CD4-positive, alpha-beta memory T cell (primary cell): ENCODE results near the gene STX10. TPM values are rescaled to one million over a fixed set of nuclear protein-coding genes. Genes with fewer than 3 reads are reported as not detected.

ENCODE experiments used
- CTCF ChIA-PET: fragments of 350-600 bp; sonication (Branson Sonifier 250); formaldehyde crosslinking; loops from one replicate; lab custom pipeline; 2021; ENCODE audit warnings: inconsistent platforms; ENCODE audit not compliant: partially characterized antibody; lab: Charles Lee
- POLR2A ChIA-PET: fragments of 350-600 bp; sonication (Branson Sonifier 250); formaldehyde crosslinking; loops from one replicate; lab custom pipeline; 2021; ENCODE audit not compliant: partially characterized antibody; lab: Charles Lee
- DNase-seq, 5 donors: peaks; one replicate each; pipeline versions ENCODE4 v3.0.0 to v3.0.0-alpha.2; 2020 to 2022; ENCODE audit warnings: mixed read lengths in 1 of 5
- H3K27ac ChIP-seq: one replicate; pipeline ENCODE4 v1.7.0; 2013; ENCODE audit warnings: low read depth, low read length
- H3K27me3 ChIP-seq: 2 replicates; pipeline ENCODE4 v1.7.0; 2013; ENCODE audit warnings: mild to moderate bottlenecking, low read length, moderate library complexity; ENCODE audit not compliant: insufficient read depth
- H3K36me3 ChIP-seq: 2 replicates; pipeline ENCODE4 v1.7.0; 2013; ENCODE audit warnings: mild to moderate bottlenecking, low read length, moderate library complexity; ENCODE audit not compliant: insufficient read depth
- H3K4me1 ChIP-seq: 2 replicates; pipeline ENCODE4 v1.7.0; 2013; ENCODE audit warnings: mild to moderate bottlenecking, low read length, moderate library complexity; ENCODE audit not compliant: insufficient read depth
- H3K4me3 ChIP-seq, 2 donors: one replicate each; pipeline ENCODE4 v1.7.0; 2013; ENCODE audit warnings: low read length in 2 of 2, mild to moderate bottlenecking in 1 of 2
- H3K9me3 ChIP-seq, 2 donors: one replicate each; pipeline ENCODE4 v1.7.0; 2013; ENCODE audit warnings: low read length in 2 of 2, control low read depth in 1 of 2; ENCODE audit not compliant: control insufficient read depth in 1 of 2
- H3K27ac Mint-ChIP-seq, 7 donors: one replicate each; pipeline ENCODE4 v1.8.0; 2020 to 2021; ENCODE audit warnings: mixed read lengths in 7 of 7, mild to moderate bottlenecking in 6 of 7, inconsistent platforms in 3 of 7, moderate library complexity in 3 of 7
- H3K27me3 Mint-ChIP-seq, 2 donors: one replicate each; pipeline ENCODE4 v1.8.0; 2020 to 2021; ENCODE audit warnings: mixed read lengths in 2 of 2
- H3K36me3 Mint-ChIP-seq, 2 donors: one replicate each; pipeline ENCODE4 v1.8.0; 2020 to 2021; ENCODE audit warnings: mixed read lengths in 2 of 2, inconsistent platforms in 1 of 2, mild to moderate bottlenecking in 1 of 2
- H3K4me1 Mint-ChIP-seq, 4 donors: one replicate each; pipeline ENCODE4 v1.8.0; 2020 to 2021; ENCODE audit warnings: mixed read lengths in 4 of 4, mild to moderate bottlenecking in 1 of 4
- H3K4me3 Mint-ChIP-seq, 8 donors: one replicate each; pipeline ENCODE4 v1.8.0; 2020 to 2021; ENCODE audit warnings: mixed read lengths in 8 of 8, mild to moderate bottlenecking in 7 of 8, moderate library complexity in 6 of 8, inconsistent platforms in 3 of 8
- H3K9me3 Mint-ChIP-seq, 8 donors: one replicate each; pipeline ENCODE4 v1.8.0; 2020 to 2021; ENCODE audit warnings: mixed read lengths in 8 of 8, mild to moderate bottlenecking in 5 of 8, inconsistent platforms in 3 of 8, moderate library complexity in 1 of 8
- intact Hi-C: fragments of 100-400 bp; cut with micrococcal nuclease; formaldehyde crosslinking; loops from one replicate; pipeline ENCODE4 v1.15.1; 2023
- polyA plus RNA-seq, 2 donors: library from polyadenylated mRNA; unstranded; fragments of 300-500 nt; fragmentation: Illumina TruSeq; gene quantifications; one replicate each; pipeline ENCODE4 v1.2.3, GENCODE V29; 2021
- total RNA-seq, 2 experiments: library from RNA; stranded (reverse); gene quantifications; one replicate each; pipeline ENCODE4 v1.2.3, GENCODE V29; 2021

STX10 gene
- total and polyA plus RNA-seq, 4 experiments from 2014 or later, result 57.9 to 64.2 (median 63.9) TPM

DNA sequence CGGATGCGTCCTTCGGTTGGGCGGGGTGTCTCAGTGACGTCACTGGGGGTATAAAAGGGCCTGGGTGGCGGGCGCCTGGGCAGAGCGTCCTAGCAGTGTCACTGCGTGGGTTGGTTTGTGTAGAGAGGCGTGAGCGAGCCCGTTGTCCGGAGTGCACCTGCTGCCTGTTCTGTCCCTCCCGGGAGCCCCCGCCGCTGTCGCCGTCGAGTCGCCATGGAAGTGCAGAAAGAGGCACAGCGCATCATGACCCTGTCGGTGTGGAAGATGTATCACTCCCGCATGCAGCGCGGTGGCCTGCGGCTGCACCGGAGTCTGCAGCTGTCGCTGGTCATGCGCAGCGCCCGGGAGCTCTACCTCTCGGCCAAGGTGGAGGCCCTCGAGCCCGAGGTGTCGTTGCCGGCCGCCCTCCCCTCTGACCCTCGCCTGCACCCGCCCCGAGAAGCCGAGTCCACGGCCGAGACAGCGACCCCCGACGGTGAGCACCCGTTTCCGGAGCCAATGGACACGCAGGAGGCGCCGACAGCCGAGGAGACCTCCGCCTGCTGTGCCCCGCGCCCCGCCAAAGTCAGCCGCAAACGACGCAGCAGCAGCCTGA lies 2.9 kb upstream of the STX10 start:
- no peaks in the 10 kb centered on the region for H3K27me3 ChIP-seq
- Mint-ChIP-seq H3K27ac (peak overlapping the region; percentile 98 to 100 (median 99)), H3K4me1 (peaks cover 26 to 78% (median 36%) of the 10 kb centered on the region in 4 donors), H3K9me3 (peaks cover 0 to 24% (median 3%) of the 10 kb centered on the region in 8 donors), H3K36me3 (peaks cover 20 to 46% of the 10 kb centered on the region in 2 donors), H3K4me3 (peak overlapping the region; percentile 95 to 99 (median 99)), H3K27me3 (peaks cover 0 to 3% of the 10 kb centered on the region in 2 donors)
- H3K4me3 ChIP-seq, result peak overlapping the region; percentile 98 to 100
- intact Hi-C loops, result loop anchor here (2.0 to 5.0 kb wide), 5 partner anchors 14 to 929 kb away; partner anchors contain the start of genes JUNB and RFX1
- H3K4me1 ChIP-seq, result peaks cover 38% of the 10 kb centered on the region
- POLR2A ChIA-PET, result interaction anchor here (0.6 to 5.5 kb wide), 35 partner anchors 11 to 1267 kb away, joined by 3 to 415 read pairs (median 6); partner anchors contain the start of genes C19orf53, GCDH, JUNB and LYL1
- H3K9me3 ChIP-seq, result no peaks in the 10 kb centered on the region
- peak; percentile 95 to 99 (median 96) for DNase-seq
- CTCF ChIA-PET, result interaction anchor here (0.8 to 2.2 kb wide), 12 partner anchors 11 to 188 kb away, joined by 3 to 21 read pairs (median 4); no protein-coding TSS in a partner anchor
- peaks cover 5% of the 10 kb centered on the region for H3K36me3 ChIP-seq
- H3K27ac ChIP-seq, result peak overlapping the region; percentile 98

- ChIA-PET POLR2A (interaction anchor here (0.6 to 5.5 kb wide), 38 partner anchors 10 to 1267 kb away, joined by 3 to 415 read pairs (median 6); partner anchors contain the start of genes C19orf53, GCDH, JUNB and LYL1), CTCF (interaction anchor here (0.8 to 2.2 kb wide), 14 partner anchors 11 to 187 kb away, joined by 3 to 21 read pairs (median 4); no protein-coding TSS in a partner anchor)
- Mint-ChIP-seq H3K27ac (peak overlapping the region; percentile 98 to 100 (median 99)), H3K4me1 (peaks cover 23 to 73% (median 31%) of the 10 kb centered on the region in 4 donors), H3K36me3 (peaks cover 20 to 46% of the 10 kb centered on the region in 2 donors), H3K27me3 (peaks cover 0 to 3% of the 10 kb centered on the region in 2 donors), H3K9me3 (peaks cover 0 to 24% (median 3%) of the 10 kb centered on the region in 8 donors), H3K4me3 (peak overlapping the region; percentile 95 to 99 (median 99))
- H3K4me1 ChIP-seq, result peaks cover 32% of the 10 kb centered on the region
- H3K9me3 ChIP-seq, result no peaks in the 10 kb centered on the region
- peak overlapping the region; percentile 98 for H3K27ac ChIP-seq
- H3K4me3 ChIP-seq, result peak overlapping the region; percentile 98 to 100
- intact Hi-C loops, result loop anchor here (2.0 to 5.0 kb wide), 5 partner anchors 14 to 930 kb away; partner anchors contain the start of genes JUNB and RFX1
- H3K27me3 ChIP-seq, result no peaks in the 10 kb centered on the region
- no peak for DNase-seq
- peaks cover 5% of the 10 kb centered on the region for H3K36me3 ChIP-seq
Measured at GRCh38 chr19:13152356-13152973, 2.3 kb upstream of the STX10 start.

DNA sequence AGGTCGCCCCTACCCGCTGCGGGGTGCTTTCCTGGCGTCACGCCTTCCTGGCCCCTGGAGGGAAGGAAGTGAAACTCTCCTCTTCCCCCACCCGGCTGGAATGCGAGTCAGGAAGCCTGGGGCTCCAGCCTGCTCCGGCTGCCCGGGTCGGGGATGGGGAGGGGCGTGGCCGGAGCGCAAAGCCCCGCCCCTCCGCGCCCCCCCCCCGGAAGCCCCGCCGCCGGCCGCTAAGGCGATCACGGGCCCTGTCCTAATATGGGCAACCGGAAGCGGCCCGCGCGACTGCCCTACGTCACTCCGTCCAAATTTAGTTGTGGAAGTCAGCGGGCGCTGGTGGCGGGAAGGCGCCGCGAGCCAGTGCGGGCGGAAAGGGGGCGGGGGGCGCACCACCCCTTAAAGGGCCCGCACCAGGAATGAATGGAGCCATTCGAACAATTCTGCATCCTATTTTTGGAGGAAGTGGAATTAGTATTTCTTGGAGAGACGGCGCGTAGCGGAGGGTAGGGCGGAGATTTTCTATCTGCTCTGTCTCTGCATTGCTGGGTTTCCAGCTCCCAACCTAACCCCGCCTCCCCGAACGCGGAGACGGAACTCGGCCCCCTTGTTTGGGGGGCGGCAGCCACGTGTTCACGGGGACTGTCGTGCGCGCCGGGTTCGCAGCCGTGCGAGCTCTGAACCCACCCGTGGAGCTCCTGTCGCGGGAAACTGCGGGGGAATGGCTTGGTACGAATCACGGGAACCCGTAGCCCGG lies 1.6 kb upstream of the STX10 start:
- H3K9me3 Mint-ChIP-seq, result peaks cover 0 to 24% (median 3%) of the 10 kb centered on the region in 8 donors
- H3K27ac Mint-ChIP-seq, result peak overlapping the region; percentile 98 to 100 (median 99)
- H3K4me1 ChIP-seq, result peaks cover 29% of the 10 kb centered on the region
- H3K36me3 ChIP-seq, result peaks cover 5% of the 10 kb centered on the region
- peak overlapping the region; percentile 98 for H3K27ac ChIP-seq
- peaks cover 18 to 66% (median 29%) of the 10 kb centered on the region in 4 donors for H3K4me1 Mint-ChIP-seq
- no peaks in the 10 kb centered on the region for H3K27me3 ChIP-seq
- H3K4me3 Mint-ChIP-seq, result peak overlapping the region; percentile 95 to 99 (median 99)
- ChIA-PET CTCF (interaction anchor here (0.8 to 2.2 kb wide), 12 partner anchors 12 to 186 kb away, joined by 3 to 21 read pairs (median 4); no protein-coding TSS in a partner anchor), POLR2A (interaction anchor here (0.7 to 5.5 kb wide), 33 partner anchors 10 to 1268 kb away, joined by 3 to 415 read pairs (median 7); partner anchors contain the start of genes C19orf53, GCDH, JUNB and LYL1)
- peak overlapping the region; percentile 98 to 100 for H3K4me3 ChIP-seq
- H3K27me3 Mint-ChIP-seq, result peaks cover 0 to 3% of the 10 kb centered on the region in 2 donors
- peak; percentile 95 to 97 (median 96) for DNase-seq
- no peaks in the 10 kb centered on the region for H3K9me3 ChIP-seq
- intact Hi-C loops, result loop anchor here (1.0 to 5.0 kb wide), 6 partner anchors 15 to 931 kb away; partner anchors contain the start of genes JUNB and RFX1
- peaks cover 20 to 46% of the 10 kb centered on the region in 2 donors for H3K36me3 Mint-ChIP-seq

DNA sequence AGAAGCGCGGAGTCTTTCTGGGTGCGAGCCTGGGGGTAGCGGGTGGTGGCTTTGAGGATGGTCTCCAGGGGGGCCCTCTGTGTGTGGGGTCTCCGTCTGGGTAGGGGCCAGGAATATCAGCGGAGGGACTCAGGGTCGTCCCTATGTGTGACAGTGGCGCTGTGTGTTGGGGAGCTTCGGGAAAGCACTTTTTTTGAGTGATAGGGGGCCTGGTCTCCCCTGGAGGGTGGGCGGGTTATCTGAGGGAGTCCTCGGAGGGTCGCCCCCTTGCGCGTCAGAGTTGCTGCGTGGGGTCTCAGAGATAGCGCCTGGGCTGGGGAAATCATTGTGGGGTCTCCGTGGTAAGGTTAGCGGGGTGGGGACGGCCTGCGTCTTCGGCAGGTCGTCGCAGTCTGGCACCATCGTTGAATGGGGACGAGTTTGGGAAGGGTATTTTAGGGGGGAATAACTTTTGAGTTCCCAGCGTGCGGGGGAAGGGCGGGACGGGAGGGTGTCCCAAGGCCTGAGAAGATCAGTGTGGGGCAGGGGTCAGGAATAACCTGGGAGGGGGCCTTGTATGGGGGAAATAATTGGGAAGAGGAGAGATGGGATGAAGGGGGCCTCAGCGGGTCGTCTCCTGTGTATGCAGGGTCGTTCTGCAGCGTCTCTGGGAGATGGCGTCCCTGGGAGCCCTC lies 893 bp upstream of the STX10 start:
- no peaks in the 10 kb centered on the region for H3K9me3 ChIP-seq
- H3K4me1 ChIP-seq, result peaks cover 22% of the 10 kb centered on the region
- peaks cover 0 to 24% (median 3%) of the 10 kb centered on the region in 8 donors for H3K9me3 Mint-ChIP-seq
- H3K27ac Mint-ChIP-seq, result peak overlapping the region; percentile 95 to 99 (median 98)
- H3K27me3 Mint-ChIP-seq, result peaks cover 0 to 3% of the 10 kb centered on the region in 2 donors
- peak overlapping the region; percentile 98 for H3K27ac ChIP-seq
- no peaks in the 10 kb centered on the region for H3K27me3 ChIP-seq
- peaks cover 11 to 59% (median 24%) of the 10 kb centered on the region in 4 donors for H3K4me1 Mint-ChIP-seq
- CTCF ChIA-PET, result interaction anchor here (1.2 to 2.1 kb wide), 7 partner anchors 11 to 128 kb away, joined by 4 to 12 read pairs (median 5); no protein-coding TSS in a partner anchor
- DNase-seq, result peak in 1 of 5 donors; percentile 50
- H3K4me3 Mint-ChIP-seq, result peak overlapping the region; percentile 95 to 99 (median 99)
- POLR2A ChIA-PET, result interaction anchor here (0.8 to 4.8 kb wide), 13 partner anchors 15 to 111 kb away, joined by 3 to 415 read pairs (median 5); partner anchors contain the start of genes NACC1 and TRMT1
- peaks cover 20 to 46% of the 10 kb centered on the region in 2 donors for H3K36me3 Mint-ChIP-seq
- intact Hi-C loops, result loop anchor here (1.0 to 5.0 kb wide), 9 partner anchors 35 to 931 kb away; partner anchors contain the start of genes JUNB and TRMT1
- H3K36me3 ChIP-seq, result peaks cover 5% of the 10 kb centered on the region
- peak overlapping the region; percentile 81 to 98 for H3K4me3 ChIP-seq

DNA sequence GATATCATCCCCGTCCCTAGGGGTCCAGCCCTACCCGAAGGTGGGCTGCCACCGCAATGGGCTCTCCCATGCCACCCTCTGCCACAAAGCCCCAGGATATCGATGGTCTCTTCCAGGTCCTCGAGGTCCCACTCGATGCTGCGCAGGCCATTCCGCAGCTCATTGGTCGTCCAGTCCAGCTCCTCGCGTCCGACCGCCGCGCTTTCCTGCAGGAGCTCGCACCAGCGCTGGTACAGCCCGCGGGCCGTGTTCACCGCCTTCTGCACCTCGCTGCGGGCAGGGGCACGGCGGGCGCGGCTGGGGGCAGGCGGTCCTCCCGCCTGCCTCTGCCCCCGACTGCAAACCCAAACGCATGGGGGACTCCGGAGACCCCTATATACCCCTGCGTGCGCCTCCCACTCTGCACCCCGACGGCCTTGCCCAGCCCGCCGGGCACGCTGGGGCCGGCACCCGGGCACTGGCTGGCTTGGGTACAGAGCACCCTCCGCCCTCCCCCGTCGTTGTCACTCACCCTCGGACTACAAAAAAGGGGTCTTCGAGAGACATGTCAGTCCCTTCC lies 468 bp downstream of the STX10 start:
- Mint-ChIP-seq H3K36me3 (peaks cover 17 to 38% of the 10 kb centered on the region in 2 donors), H3K27me3 (peaks cover 0 to 3% of the 10 kb centered on the region in 2 donors), H3K9me3 (peaks cover 0 to 17% (median 3%) of the 10 kb centered on the region in 8 donors), H3K4me3 (peak overlapping the region; percentile 95 to 99 (median 99)), H3K4me1 (peaks cover 10 to 47% (median 22%) of the 10 kb centered on the region in 4 donors), H3K27ac (peak overlapping the region; percentile 95 to 99 (median 98))
- Histone ChIP-seq H3K27me3 (no peaks in the 10 kb centered on the region), H3K27ac (peak overlapping the region; percentile 98), H3K4me1 (peaks cover 17% of the 10 kb centered on the region), H3K4me3 (peak overlapping the region; percentile 81 to 98), H3K36me3 (peaks cover 7% of the 10 kb centered on the region), H3K9me3 (no peaks in the 10 kb centered on the region)
- intact Hi-C loops, result loop anchor here (1.0 to 5.0 kb wide), 8 partner anchors 33 to 933 kb away; partner anchors contain the start of genes JUNB and TRMT1
- CTCF ChIA-PET, result interaction anchor here (0.6 to 2.1 kb wide), 14 partner anchors 12 to 172 kb away, joined by 3 to 12 read pairs (median 4); no protein-coding TSS in a partner anchor
- POLR2A ChIA-PET, result interaction anchor here (0.6 to 4.8 kb wide), 14 partner anchors 16 to 259 kb away, joined by 3 to 415 read pairs (median 5); partner anchors contain the start of genes GCDH, NACC1 and TRMT1
- no peak for DNase-seq
